GM19468 (cell line): ENCODE measurements around the gene ZNF189.

ENCODE experiments used
- ATAC-seq: cut with Tn5 transposase; IDR thresholded peaks from one replicate; pipeline ENCODE4 v1.9.1; 2021; ENCODE audit warnings: mild to moderate bottlenecking, moderate library complexity, moderate number of reproducible peaks; ENCODE audit not compliant: unreplicated experiment; ENCODE audit errors: extremely low read depth

Gene ZNF189

DNA sequence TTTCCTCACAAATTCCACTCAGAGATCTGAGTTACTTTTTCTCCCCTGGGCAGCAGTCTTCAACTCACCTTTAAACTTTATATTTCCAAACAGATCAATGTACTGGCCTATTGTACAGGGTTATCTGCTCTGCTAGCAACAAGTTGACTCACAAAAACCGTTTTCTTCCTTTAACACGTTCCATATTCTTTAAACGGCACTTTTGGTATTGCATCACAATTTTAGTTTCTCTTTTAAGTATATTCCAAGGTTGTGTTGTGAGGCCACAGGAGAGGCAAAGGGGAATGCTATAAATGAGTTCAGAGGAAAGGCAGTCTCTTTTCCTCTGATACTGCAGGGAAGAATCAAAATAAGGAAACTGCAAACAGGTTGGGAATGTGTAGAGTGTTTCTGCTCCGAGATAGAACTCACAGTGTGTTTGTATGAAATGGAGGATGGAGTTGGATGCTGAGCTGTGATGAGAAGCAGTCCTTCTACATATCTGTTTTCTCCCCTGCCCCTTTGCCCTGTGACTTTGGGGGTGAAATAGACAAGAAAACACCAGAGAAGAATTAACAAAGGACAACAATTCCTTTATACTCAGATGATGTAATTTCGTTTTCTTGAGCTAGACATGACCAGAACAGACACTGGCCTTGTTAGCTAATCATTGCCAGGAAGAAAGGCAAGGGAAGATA, 46.8 kb downstream of the ZNF189 start:
- ATAC-seq: no peak

DNA sequence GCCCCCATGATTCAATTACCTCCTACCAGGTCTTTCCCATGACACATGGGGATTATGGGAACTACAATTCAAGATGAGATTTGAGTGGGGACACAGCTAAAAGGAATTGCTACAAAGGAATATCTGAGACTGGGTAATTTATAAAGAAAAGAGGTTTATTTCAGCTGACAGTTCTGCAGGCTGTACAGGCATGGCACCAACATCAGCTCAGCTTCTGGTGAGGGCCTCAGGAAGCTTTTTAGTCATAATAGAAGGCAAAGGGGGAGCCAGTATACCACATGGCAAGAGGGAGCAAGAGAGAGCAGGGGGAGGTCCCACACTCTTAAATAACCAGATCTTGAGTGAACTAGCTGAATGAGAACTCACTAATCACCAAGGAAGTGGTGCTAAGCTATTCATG, 48.1 kb downstream of the ZNF189 start:
- ATAC-seq: no peak

DNA sequence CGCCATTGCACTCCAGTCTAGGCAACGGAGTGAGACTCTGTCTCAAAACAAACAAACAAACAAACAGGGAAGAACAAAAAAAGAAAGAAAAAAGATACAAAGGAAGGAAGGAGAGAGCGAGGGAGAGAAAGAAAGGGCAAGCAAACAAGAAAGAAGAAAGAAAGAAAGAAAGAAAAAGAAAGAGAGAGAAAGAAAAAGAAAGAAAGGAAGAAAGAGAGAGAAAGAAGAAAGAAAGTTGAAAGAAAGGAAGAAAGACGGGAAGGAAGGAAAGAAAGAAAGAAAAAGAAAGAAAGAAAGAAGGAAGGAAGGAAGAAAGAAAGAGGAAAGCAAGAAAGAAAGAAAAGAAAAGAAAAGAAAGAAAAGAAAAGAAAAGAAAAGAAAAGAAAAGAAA, 50.0 kb downstream of the ZNF189 start:
- ATAC-seq: no peak

DNA sequence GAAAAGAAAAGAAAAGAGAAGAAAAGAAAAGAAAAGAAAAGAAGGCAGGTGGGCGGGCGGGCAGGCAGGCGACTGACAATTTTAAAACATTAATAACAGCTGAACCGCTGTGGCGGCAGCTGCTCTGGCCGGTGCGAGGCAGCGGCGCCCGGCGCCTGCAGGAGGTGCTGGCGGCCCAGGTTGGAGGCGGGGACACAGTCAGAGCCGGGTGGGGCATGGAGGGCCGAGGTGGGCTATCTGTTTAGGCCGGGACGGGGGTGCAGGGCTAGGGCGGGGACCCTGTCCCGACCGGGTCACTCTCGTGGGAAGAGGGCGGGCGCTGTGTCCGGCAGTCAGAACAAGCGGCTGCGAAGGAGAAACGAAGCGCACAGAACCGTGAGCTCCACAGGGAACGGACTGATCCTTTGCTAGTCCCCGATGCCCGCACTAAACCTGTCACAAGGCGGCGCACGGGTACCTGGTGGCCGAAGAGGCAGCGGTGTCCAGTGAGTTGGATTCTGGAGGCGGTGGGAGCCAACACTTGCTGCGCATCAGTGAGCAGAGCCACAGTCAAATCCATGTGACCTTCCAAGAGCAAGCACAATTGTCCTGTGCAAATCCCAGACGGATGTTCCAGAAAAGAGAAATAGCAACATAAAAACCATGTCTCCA, 50.5 kb downstream of the ZNF189 start:
- ATAC-seq: peak; percentile 90

DNA sequence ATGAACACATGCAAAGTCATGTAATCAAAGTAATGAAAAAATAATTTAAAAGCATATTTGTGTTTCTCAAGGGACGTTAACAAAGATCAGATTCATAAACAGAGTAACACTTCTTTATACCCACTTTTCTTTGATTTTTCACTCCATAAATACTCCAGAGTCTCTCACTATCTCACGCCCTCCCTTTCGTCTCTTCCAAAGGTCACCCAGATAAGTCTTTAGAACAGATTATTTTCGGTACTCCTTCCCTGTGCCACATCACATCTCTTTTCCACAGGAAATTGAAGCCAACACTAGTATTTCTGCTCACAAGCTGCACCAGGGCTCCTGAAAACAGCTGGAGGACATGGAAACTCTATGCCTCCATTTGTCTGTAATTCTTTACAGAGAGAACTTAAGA, 52.3 kb downstream of the ZNF189 start:
- ATAC-seq: no peak

DNA sequence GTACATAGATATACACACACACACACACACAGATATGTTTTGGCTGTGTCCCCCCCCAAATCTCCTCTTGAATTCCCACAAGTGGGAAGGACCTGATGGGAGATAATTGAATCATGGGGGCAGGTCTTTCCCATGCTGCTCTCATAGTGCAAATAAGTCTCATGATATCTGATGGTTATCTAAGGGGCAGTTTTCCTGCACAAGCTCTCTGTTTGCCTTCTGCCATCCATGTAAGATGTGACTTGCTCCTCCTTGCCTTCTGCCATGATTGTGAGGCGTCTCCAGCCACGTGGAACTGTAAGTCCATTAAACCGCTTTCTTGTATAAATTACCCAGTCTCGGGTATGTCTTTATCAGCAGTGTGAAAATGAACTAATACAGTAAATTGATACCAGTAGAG, 52.8 kb downstream of the ZNF189 start:
- ATAC-seq: no peak

DNA sequence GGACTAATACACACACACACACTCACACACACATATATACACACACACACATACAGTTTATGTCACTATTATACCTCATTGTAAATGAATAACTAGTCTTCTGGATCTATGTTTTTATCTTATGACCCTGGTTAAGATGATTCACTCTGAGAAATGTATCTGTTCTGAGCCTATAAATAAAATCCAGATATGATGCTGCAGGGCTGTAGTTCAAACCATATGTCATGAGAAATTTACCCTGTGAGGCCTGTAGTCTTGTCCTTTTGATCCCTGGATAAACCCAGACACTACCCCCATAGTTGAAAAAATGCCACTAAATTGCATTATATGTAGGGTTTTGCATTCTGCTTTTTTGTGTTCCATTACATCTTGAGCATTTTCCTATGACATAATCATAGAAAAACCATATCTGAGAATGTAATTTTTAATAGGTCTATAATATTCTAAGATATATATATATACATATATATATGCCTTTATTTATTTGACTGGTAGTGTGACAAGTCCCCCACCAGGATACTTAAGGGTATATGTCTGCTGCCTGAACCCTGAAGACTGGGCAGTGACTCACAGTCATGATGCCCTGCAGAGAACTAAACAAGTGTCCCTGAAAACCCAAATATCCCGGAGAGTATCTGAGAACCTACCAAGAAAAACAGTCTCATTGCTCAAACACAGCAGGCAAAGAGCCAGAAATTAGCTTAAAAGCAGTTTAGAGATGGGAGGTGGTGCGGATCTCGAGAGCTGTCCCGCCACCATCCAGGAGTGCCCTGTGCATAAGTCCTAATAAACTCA, 55.3 kb downstream of the ZNF189 start:
- ATAC-seq: no peak

DNA sequence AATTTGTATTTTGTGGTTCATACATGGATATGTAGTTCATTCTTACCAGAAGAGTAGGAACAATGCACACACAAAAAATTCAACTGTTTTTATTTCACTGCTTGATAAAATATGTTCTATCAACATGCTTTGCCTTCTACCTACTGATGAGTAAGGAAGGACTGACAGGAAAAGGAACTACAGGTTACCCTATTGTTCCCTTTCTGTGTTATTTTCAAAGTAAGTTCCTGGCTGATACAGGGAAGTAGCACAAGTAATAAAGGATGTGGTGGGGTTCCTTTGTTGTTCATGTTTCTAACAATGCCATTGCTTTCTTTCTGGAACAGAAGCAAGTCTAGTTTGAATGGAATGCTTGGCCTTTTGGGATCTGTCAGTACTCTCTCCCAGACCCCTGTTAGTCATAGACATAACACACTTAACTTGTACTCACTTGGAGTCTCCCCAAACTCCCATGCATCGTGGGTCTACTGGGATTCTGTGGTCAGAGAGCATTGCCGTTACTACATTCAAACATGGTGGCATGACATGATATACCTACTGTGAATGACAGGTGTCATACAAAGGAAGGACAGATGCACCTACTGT, 57.1 kb downstream of the ZNF189 start:
- no peak for ATAC-seq

DNA sequence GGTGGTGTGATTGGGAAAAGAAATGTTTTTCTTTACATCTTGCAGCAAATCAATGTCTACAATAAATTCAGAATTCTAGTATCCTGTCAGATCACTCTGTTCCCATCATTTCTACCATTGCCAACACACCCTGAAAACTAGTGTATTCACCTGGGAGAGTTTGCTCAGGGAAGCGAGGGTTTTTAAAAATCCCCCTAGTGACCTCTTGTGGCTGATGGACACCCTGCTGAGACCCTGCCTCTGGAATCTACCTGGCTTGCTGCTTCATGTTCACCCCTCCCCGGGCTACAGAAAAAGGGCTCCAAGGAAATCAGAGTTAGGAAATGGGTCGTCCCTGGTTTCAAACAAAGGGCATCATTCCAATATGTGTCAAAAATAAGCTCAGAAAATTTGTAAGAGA, 58.4 kb downstream of the ZNF189 start:
- no peak for ATAC-seq

DNA sequence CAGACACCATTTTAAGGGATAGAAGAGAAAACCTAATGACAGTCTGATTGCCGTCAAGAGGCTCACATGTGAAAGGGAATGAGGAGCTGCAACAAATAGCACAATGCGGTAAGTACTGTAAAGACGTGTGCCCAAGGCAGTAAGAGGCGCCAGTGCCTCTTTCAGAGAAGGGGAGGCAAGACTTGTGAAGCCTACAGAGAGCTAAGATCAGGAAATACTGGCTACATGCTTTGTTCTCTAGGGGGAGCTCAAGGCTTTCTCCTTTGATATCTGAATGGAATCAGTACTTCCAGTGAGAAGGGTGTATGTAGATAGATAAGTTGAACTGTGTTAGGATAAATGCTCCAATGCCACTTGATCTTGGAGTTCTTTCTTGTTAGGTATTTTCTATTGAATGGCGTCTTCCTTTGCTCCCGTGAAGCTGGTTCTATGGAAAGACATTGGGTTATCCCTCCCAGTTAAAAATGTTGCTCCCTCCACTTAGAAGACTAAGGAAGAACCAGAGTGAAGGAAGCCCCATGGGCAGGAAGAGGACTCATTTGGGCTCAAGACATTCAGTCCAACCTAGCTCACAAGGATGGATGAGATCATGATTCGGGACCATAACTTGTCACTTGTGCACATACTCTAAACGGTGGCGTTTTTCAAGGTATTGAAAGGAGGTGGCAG, 60.4 kb downstream of the ZNF189 start:
- peak; percentile 82 for ATAC-seq
